ENCODE results near the gene SORCS1. TPM values are rescaled to one million over a fixed set of nuclear protein-coding genes. Genes with fewer than 3 reads are reported as not detected.

Gene SORCS1
- total RNA-seq, 2 donors from 2014 or later, result 0.23 to 14.4 TPM

GRCh38 chr10:107011992-107012391 lies 152.5 kb downstream of the SORCS1 start:
- TF ChIP-seq POLR2A (IDR thresholded peaks at IDR 0.05) (no peak), CTCF (IDR thresholded peaks at IDR 0.05) (no peak), POLR2AphosphoS5 (IDR thresholded peaks at IDR 0.05) (no peak)
- H3K4me3 ChIP-seq, result no peak overlapping the region
- H3K4me1 ChIP-seq (replicated peaks), result no peaks in the 10 kb centered on the region
- no peaks in the 10 kb centered on the region for H3K9me3 ChIP-seq
- DNase-seq (ENCODE audit: low spot score), result no peak
- H3K27me3 ChIP-seq (replicated peaks; ENCODE audit: insufficient read depth), result no peaks in the 10 kb centered on the region
- no peak overlapping the region for H3K27ac ChIP-seq
- WGBS, result 85% methylated on average over 3 of the region's 3 CpGs
- intact Hi-C loops (cut with DNase I), result no loop called here
- no peaks in the 10 kb centered on the region for H3K36me3 ChIP-seq

GRCh38 chr10:107011105-107011504 lies 153.4 kb downstream of the SORCS1 start:
- Histone ChIP-seq H3K4me3 (no peak overlapping the region), H3K4me1 (replicated peaks) (no peaks in the 10 kb centered on the region), H3K9me3 (no peaks in the 10 kb centered on the region), H3K36me3 (no peaks in the 10 kb centered on the region), H3K27me3 (replicated peaks; ENCODE audit: insufficient read depth) (no peaks in the 10 kb centered on the region), H3K27ac (no peak overlapping the region)
- DNase-seq (ENCODE audit: low spot score), result no peak
- intact Hi-C loops (cut with DNase I), result no loop called here
- TF ChIP-seq CTCF (IDR thresholded peaks at IDR 0.05) (no peak), POLR2A (IDR thresholded peaks at IDR 0.05) (no peak), POLR2AphosphoS5 (IDR thresholded peaks at IDR 0.05) (no peak)
- WGBS, result 46% methylated on average over 3 of the region's 3 CpGs

GRCh38 chr10:107010531-107010930 lies 154.0 kb downstream of the SORCS1 start:
- no peaks in the 10 kb centered on the region for H3K36me3 ChIP-seq
- no peak overlapping the region for H3K27ac ChIP-seq
- no peaks in the 10 kb centered on the region for H3K9me3 ChIP-seq
- H3K4me3 ChIP-seq, result no peak overlapping the region
- intact Hi-C loops (cut with DNase I), result no loop called here
- H3K4me1 ChIP-seq (replicated peaks), result no peaks in the 10 kb centered on the region
- WGBS, result 95% methylated on average over 8 of the region's 8 CpGs
- TF ChIP-seq CTCF (IDR thresholded peaks at IDR 0.05) (no peak), POLR2A (IDR thresholded peaks at IDR 0.05) (no peak), POLR2AphosphoS5 (IDR thresholded peaks at IDR 0.05) (no peak)
- H3K27me3 ChIP-seq (replicated peaks; ENCODE audit: insufficient read depth), result no peaks in the 10 kb centered on the region
- DNase-seq (ENCODE audit: low spot score), result no peak

GRCh38 chr10:107004362-107004761 lies 160.1 kb downstream of the SORCS1 start:
- H3K36me3 ChIP-seq, result no peaks in the 10 kb centered on the region
- intact Hi-C loops (cut with DNase I), result no loop called here
- WGBS, result 88% methylated on average over 2 of the region's 2 CpGs
- no peak for DNase-seq (ENCODE audit: low spot score)
- no peak overlapping the region for H3K4me3 ChIP-seq
- H3K9me3 ChIP-seq, result no peaks in the 10 kb centered on the region
- no peak overlapping the region for H3K27ac ChIP-seq
- no peak for TF ChIP-seq CTCF (IDR thresholded peaks at IDR 0.05)
- no peak for TF ChIP-seq POLR2A (IDR thresholded peaks at IDR 0.05)
- no peak for TF ChIP-seq POLR2AphosphoS5 (IDR thresholded peaks at IDR 0.05)
- H3K4me1 ChIP-seq (replicated peaks), result no peaks in the 10 kb centered on the region
- H3K27me3 ChIP-seq (replicated peaks; ENCODE audit: insufficient read depth), result no peaks in the 10 kb centered on the region

- Histone ChIP-seq H3K9me3 (no peaks in the 10 kb centered on the region), H3K27ac (no peak overlapping the region), H3K27me3 (replicated peaks; ENCODE audit: insufficient read depth) (no peaks in the 10 kb centered on the region), H3K36me3 (no peaks in the 10 kb centered on the region), H3K4me3 (no peak overlapping the region), H3K4me1 (replicated peaks) (no peaks in the 10 kb centered on the region)
- intact Hi-C loops (cut with DNase I), result no loop called here
- TF ChIP-seq CTCF (IDR thresholded peaks at IDR 0.05) (no peak), POLR2AphosphoS5 (IDR thresholded peaks at IDR 0.05) (no peak), POLR2A (IDR thresholded peaks at IDR 0.05) (no peak)
- no peak for DNase-seq (ENCODE audit: low spot score)
- WGBS, result 89% methylated on average over 3 of the region's 3 CpGs
Observed at GRCh38 chr10:107002068-107002467, 162.4 kb downstream of the SORCS1 start.

All from prostate gland (tissue), 2 donors.